BJ (cell line): ENCODE data around the gene CC2D2B. TPM values are rescaled to one million over a fixed set of nuclear protein-coding genes. Genes with fewer than 3 reads are reported as not detected.

Experiments
- CTCF ChIA-PET: fragments of 350-600 bp; formaldehyde crosslinking; extraction: SDS; loops from one replicate; lab custom pipeline; 2021; ENCODE audit warnings: antibody characterized with exemption, inconsistent platforms; lab: Yijun Ruan, JAX
- POLR2A ChIA-PET: fragments of 300-600 bp; sonication (Branson Sonifier 250); formaldehyde crosslinking; extraction: SDS; loops from one replicate; lab custom pipeline; 2021; ENCODE audit warnings: antibody characterized with exemption; lab: Charles Lee
- DNase-seq: peaks from one replicate; pipeline ENCODE4 v3.0.0-alpha.2; 2011; ENCODE audit warnings: low read depth
- H3K27me3 ChIP-seq: 2 replicates; pipeline ENCODE4 v1.6.0; 2011; ENCODE audit warnings: low read length; ENCODE audit not compliant: control insufficient read depth, insufficient read depth
- H3K36me3 ChIP-seq: 2 replicates; pipeline ENCODE4 v1.5.1; 2011; ENCODE audit warnings: low read length; ENCODE audit not compliant: control insufficient read depth, insufficient read depth
- H3K4me3 ChIP-seq: 2 replicates; pipeline ENCODE4 v1.5.1; 2011; ENCODE audit warnings: low read depth, mild to moderate bottlenecking, control low read depth, low read length
- CTCF ChIP-seq: IDR thresholded peaks from 2 replicates; pipeline ENCODE4 v1.5.1; 2011; ENCODE audit warnings: low read depth, mild to moderate bottlenecking, control low read depth, inconsistent platforms, low read length, moderate library complexity; ENCODE audit not compliant: insufficient read depth
- polyA plus RNA-seq: library from polyadenylated mRNA; depleted of rRNA; stranded (reverse); fragments of >200 nt; gene quantifications from 2 replicates; pipeline ENCODE4 v1.2.3, GENCODE V29; 2011; rRNA removed
- small RNA-seq: library from RNA; depleted of rRNA; stranded (forward); fragments of <200 nt; gene quantifications from one replicate; pipeline ENCODE3, GENCODE V24; 2012; ENCODE audit warnings: low replicate concordance, low read depth; ENCODE audit not compliant: insufficient read length

The CC2D2B gene
- polyA plus RNA-seq, 1 experiment, result not detected

- Histone ChIP-seq H3K36me3 (no peaks in the 10 kb centered on the region), H3K4me3 (no peak overlapping the region), H3K27me3 (no peaks in the 10 kb centered on the region)
- no peak for TF ChIP-seq CTCF
- ChIA-PET POLR2A (no interaction called here), CTCF (interaction anchor here (1.1 kb wide), 1 partner anchor 115 kb away, joined by 3 read pairs; no protein-coding TSS in a partner anchor)
- no peak for DNase-seq
Measured at GRCh38 chr10:96077156-96077555, 169.4 kb downstream of the CC2D2B start.

- POLR2A ChIA-PET, result no interaction called here
- Histone ChIP-seq H3K4me3 (no peak overlapping the region), H3K27me3 (no peaks in the 10 kb centered on the region), H3K36me3 (no peaks in the 10 kb centered on the region)
- no peak for DNase-seq
- CTCF ChIA-PET, result no interaction called here
- TF ChIP-seq CTCF, result no peak
Measured at GRCh38 chr10:96082153-96082552, 174.4 kb downstream of the CC2D2B start.

Small RNA genes lying within 50 kb of the gene (small RNA-seq; reads per million reads assigned to genes)
- gene MIR3157, result not detected

Other genes with a start within 250 kb of the CC2D2B start
- gene TCTN3, start 214.0 kb upstream of the CC2D2B start, polyA plus RNA-seq, result 38.0 and 48.6 TPM in 2 replicates
- gene ENTPD1, start 151.8 kb upstream of the CC2D2B start, polyA plus RNA-seq, result 0.04 and 0.20 TPM in 2 replicates
- gene CCNJ, start 135.6 kb downstream of the CC2D2B start, polyA plus RNA-seq, result 4.4 and 5.6 TPM in 2 replicates
- gene ZNF518A, start 222.3 kb downstream of the CC2D2B start, polyA plus RNA-seq, result 2.6 and 4.9 TPM in 2 replicates